ENCODE data around the gene WDR86.

GRCh38 chr7:151392002-151392401 is 17.8 kb downstream of the WDR86 start:
- no peak for TF ChIP-seq CTCF (IDR thresholded peaks at IDR 0.05; ENCODE audit: insufficient read depth, low read length)
- no peak for TF ChIP-seq POLR2AphosphoS5 (IDR thresholded peaks at IDR 0.05; ENCODE audit: low read depth)
- no peak for TF ChIP-seq SPI1 (IDR thresholded peaks at IDR 0.05; ENCODE audit: borderline replicate concordance, low read depth)
- TF ChIP-seq, protein P1, sequence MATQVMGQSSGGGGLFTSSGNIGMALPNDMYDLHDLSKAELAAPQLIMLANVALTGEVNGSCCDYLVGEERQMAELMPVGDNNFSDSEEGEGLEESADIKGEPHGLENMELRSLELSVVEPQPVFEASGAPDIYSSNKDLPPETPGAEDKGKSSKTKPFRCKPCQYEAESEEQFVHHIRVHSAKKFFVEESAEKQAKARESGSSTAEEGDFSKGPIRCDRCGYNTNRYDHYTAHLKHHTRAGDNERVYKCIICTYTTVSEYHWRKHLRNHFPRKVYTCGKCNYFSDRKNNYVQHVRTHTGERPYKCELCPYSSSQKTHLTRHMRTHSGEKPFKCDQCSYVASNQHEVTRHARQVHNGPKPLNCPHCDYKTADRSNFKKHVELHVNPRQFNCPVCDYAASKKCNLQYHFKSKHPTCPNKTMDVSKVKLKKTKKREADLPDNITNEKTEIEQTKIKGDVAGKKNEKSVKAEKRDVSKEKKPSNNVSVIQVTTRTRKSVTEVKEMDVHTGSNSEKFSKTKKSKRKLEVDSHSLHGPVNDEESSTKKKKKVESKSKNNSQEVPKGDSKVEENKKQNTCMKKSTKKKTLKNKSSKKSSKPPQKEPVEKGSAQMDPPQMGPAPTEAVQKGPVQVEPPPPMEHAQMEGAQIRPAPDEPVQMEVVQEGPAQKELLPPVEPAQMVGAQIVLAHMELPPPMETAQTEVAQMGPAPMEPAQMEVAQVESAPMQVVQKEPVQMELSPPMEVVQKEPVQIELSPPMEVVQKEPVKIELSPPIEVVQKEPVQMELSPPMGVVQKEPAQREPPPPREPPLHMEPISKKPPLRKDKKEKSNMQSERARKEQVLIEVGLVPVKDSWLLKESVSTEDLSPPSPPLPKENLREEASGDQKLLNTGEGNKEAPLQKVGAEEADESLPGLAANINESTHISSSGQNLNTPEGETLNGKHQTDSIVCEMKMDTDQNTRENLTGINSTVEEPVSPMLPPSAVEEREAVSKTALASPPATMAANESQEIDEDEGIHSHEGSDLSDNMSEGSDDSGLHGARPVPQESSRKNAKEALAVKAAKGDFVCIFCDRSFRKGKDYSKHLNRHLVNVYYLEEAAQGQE (IDR thresholded peaks at IDR 0.05; ENCODE audit: insufficient replicate concordance, low read depth) = no peak

All from HL-60 (cell line).